GM21423 (cell line): ENCODE results near the gene ADGRD1.

Experiments used
- ATAC-seq: cut with Tn5 transposase; IDR thresholded peaks from one replicate; pipeline ENCODE4 v1.9.1; 2021; ENCODE audit warnings: mild to moderate bottlenecking, moderate library complexity; ENCODE audit not compliant: unreplicated experiment

The ADGRD1 gene

DNA sequence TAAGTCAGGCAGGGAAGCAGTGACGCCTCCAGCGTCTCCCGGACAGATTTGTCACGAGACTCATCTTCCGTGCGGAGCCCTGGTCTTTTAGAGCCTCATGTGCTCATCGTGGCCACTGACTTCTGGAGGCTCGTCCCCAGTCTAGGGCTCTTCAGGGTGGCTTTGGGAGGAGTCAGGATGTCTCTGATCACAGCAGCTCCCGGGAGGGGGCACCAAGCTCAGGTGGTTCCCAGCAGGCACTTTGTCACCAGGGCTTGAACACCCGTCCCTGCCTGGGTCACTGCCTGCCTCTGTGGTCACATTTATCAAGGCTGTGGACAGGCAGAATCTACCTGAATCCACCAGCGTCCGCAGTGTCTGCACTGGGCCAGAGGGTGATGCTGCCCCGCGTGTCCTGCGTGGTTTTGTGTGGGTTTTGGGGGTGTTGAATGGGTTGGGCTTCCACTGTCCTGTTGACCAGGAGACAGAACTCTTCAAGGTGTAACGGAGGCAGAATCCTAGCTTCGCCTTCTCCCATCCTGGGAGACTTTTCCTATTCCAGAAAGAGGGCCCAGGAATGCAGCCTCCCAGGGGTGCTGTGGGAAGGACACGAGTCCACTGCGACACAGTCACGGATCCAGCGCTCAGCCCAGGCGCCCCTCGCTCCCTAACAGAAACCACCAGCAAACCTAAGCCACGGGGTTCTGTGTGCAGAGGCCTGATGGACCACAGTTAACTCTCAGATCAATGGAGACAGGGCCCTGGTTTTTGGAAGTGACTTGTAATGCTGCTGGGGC is 132.3 kb downstream of the ADGRD1 start:
- no peak for ATAC-seq

DNA sequence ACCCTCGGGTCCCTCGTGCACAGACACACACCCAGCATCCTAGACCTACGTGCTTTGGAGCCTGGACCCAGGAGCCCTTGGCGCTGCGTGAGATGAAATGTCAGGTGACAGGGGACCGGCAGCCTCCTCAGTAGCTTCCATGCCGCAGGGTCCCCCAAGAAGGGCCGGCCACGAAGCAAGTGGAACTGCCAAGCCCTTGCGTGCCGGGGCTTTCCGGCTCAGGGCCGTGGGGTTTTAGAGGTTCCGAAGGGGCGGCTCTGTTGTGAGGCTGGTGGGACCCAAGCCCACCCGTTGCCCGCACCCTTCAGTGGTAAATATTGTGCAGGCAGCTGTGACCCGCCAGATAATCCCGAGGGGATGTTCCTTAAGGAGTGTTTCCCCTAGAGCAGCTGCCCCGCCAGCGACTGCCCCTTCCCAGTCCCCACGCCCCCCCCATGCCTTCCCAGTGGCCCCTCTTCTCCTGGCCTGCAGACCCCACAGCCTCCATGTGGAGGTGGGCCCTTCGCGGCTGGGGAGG is 133.7 kb downstream of the ADGRD1 start:
- ATAC-seq, result no peak

DNA sequence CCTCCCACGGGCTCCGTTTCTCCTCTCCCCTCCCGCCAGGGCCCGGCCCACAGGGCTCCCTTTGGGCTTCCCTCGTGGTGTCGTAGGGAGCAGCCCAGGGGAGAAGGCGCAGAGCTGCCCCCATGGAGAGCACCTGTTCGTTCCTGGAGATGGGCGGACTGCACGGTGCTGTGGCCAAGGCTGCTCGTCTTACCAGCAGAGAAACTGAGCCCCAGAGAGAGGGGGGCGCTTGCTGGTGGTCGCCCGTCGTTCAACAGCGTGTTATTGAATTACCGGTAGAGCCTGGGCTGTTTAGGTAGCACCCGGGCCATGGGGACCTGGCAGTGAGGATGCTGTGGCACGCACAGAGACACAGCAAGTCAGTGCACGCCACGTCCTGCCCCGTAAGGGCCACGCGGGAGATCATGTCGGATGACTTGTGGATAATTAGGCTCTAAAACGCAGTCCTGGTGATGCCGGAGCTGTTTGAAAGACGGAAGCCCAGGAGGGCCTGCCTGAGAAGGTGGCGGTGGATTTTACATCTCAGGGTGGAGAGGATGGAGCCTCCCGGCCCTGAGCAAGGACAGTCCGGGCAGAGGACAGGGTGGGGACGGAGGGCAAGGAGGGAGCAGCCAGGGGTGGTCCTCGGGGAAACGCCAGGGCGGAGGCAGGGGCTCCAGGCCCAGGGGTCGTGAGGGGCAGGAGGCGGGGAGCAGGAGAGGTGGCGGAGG is 134.4 kb downstream of the ADGRD1 start:
- ATAC-seq, result no peak

DNA sequence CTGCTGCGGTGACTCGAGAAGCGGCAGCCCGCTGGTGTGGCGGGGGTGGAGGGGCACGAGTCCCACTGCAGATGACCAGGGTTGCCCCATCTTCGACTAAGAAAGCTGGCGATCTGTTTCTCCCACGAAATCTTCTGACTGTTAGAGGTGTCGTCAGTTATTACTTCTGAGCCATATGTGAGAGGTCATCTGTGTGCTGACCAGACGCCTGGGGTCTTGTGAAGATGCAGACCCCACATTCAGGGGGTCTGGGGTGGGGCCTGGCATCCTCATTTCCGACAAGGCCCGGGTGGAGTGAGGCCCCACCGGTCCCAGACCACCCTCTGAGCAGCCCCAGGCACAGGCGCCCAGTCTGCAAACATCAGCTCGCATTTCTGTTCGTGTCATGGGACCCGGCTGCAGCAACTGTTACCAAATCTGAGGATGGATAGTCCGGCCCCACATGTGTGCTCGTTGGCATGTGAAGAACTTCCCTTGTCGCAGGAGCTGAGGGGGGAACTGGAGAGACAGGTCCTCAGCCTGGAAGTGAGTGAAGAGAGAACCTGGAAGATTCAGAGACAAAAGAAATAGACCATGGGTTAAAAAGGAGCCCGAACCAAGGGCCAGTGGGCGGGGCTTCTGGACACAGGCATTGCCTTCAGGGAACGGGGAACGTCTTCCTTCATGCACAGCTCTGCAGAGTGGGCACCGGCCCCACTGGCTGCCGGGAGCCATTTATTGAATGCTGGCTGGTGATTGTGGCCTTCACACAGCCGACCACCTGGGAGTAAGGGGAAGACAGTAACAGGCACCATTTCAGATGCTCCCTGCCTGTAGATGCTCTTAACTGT is 135.2 kb downstream of the ADGRD1 start:
- ATAC-seq, result no peak

DNA sequence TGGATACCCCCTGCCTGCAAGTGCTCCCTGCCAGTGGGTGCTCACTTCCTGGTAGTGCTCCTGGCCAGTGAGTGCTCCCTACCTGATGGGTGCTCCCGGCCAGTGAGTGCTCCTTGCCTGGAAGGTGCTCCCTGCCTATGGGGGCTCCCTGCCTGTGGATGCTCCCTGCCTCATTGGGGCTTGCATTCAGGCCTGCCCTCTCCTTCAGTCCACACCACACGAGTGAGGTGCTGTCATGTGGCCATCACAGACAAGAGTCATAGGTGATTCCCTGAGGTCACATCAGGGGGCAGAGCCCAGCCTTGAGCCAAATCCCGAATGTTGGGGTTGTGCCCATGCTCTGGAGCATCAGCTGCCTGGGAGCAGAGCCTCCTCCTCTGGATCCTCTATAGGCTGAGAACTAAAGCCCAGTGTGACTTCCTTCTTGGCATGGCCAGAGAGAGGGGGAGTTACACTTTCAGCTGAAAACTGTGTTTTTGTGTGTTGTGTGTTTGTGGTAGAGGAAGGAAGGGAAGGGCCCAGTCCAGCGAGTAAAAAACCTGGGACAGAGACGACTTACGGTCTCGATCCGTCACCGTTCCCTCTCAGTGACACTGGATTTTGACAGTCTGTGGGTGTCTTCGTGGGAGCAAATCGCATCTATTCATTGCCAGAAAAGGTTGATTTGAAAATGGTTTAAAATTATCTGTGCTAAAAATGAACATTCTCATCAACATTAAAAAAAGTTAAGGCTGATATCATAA is 136.0 kb downstream of the ADGRD1 start:
- ATAC-seq, result no peak

DNA sequence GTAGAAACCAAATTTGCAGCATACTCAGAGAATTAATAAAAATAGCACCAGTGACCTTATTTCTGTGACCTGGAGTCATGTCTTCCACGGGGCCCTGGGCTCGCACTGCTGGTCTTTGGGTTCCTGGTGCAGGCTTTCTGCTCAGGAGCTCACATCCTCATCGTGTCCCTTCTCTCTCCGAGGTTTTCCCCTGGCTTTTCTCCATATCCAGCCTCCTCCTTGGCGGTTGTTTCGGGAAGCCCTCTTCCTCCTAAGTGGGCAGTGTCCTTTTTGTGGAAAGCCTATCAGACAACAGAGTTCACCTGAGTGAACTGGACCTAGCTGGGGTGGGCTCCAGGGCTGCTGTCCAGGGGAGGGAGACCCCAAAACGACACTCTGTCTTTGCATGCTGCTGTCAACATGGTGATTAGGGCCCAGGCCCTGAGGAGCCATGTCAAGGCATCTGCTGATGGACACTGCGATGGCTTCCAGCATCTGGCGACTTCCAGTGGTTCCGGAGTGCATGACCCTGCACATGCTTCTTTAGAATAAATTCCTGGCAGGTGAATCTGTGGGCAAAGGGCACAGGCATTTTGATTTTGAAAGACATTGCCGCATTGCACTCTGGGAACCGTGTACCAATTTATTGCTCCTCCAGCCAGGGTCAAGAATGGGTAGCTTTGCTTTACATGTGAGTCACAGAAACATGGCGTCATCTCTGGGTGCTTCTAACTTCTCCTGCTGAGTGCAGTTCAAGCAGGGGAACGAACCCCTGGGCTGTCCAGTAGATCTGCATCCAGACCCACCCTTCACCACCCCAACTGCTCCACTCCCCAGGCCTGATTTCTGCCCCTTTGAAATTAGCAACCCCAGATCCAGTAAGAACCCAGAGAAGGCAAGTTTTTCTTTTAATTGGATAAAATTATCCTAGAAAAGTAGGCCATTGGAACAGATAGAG is 136.8 kb downstream of the ADGRD1 start:
- ATAC-seq, result no peak

DNA sequence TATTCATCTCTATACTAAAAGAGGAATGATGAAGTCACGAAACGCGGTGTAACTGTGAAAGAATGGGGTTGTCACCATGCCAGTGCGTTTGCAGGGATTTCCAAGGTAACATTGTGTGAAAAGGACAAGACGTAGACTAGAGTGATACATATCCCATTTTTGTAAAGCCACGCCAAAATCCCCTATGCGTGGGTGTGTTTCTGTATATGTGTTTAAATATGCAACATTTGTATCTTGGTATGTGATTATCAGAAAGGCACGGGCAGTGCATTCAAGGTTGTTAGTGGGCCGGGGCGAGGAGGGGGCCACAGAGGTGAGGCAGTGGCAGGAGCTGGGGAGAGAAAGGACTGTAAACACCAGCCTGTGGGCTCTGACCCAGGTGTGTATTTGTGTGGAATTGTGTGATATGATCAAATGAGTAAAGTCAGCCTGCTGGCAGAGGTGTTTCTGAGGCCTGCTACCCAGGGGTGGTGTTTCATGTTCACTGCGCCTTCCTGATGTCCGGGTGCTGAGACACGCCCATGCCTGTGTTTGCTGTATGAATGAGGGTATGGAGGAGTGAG is 137.8 kb downstream of the ADGRD1 start:
- ATAC-seq, result no peak

DNA sequence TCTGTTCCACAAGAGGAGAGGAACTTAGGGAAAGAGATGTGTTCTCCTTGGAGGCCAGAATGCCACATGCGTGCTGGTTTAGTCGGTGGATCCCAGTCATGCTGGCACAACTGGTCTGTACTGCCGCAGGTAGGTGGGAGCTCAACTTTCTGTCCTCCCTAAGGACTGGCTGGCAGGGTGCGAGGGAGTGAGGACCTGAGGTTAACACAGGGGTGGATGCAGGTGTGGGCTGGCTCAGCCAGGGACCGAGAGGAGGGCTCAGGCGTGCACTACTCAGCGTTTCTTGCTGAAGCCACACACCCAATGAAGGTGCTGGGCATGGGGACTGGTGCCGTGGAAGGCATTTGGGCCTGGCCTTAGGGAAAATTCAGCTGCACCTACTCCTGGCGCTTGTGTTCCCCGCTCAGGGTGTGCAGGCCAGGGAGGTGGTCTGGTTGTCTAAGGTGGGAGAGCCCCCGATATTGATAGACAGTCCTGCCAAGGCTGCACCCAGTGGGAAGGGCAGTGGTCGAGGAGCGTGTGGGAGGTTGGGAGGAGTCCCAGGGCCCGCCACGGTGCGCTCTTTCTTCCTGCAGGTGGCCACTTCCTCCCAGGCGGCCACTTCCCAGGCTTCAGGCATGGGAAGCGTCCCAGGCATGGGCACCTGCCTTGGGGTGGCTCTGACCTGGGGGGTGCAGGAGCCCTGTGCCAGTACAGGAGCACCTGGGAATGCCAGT is 138.4 kb downstream of the ADGRD1 start:
- ATAC-seq, result no peak

DNA sequence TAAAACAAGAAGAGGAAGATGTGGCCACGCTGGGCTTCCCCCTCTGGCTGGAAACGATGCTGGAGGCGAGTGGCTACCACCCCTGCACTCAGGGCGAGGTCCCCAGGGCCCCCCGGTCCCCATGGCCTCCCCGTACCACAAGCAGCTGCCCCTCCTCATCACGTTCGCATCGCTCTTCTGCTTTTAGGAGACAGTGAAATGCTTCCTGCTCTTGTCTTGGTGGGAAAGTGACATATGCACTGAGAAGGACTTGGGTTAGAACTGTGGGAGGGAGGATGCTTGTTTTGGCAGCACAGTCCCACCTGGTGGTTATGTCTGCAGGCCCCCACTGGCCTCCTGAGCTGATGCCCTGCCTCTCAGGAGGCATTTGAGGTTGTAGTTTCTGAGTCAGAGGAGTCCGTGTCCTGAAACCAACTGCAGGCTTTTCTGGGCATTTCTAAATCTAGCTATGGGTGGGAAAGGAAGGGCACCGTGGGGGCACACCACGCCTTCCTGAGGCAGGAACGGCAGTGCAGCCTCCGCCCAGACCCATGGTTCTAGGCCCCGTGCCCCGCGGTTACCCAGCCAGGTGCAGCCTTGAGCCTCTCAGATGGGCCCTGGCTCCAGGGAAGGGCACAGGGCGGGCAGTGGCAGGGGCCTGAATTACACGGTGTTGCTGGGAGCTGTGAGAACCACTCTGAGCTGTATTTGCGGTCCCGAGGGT is 139.3 kb downstream of the ADGRD1 start:
- peak; percentile 69 for ATAC-seq

DNA sequence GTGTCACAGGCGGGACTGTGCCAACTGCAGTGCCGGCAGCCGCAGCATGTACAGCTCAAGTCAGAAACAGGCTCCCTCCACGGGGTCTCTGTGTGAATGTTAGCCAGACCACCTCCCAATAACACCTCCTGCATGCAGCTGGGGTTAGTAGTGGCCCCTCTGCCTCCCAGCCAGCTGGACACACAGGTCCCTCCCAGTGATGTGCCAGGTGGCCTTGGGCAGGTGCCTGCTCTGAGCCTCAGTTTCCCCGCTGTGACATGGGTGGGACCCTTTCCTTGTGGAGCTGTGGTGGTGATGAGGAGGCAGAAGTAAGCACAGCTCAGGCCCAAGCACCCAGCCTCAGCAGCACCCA is 139.9 kb downstream of the ADGRD1 start:
- ATAC-seq, result no peak

DNA sequence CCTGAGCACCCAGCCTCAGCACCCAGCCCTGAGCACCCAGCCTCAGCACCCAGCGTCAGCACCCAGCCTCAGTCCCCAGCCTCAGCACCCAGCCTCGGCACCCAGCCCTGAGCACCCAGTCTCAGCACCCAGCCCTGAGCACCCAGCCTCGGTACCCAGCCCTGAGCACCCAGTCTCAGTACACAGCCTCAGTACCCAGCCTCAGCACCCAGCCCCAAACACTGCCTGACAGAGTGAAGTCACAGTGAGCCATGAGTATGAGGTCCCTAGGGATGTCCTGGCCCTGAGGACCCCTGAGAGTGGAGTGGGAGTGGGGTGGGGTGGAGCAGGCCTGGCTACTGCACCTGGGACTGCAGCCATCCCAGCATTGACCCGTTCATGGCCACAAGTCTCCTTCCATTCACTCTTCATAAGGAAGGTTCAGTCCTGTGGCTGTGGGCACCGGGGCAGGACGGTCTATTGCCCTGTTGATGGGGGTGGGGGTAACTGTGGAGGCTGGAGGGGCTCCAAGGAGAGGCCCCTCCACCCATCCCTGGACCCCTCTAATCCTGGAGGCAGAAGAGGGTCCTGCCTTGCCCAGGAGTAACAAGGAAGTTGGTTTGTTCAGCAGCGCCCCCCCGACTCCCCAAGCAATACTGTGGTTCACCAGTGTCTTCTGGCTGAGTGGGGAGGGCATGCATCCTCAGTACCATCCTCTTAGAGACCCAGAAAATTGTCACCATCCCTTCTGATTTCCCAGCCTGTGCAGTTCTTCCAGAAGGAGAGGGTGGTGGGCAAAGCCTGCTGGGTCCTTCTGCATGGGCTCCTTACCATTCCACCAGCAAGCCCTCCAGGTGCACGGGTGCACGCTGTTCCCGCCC is 140.5 kb downstream of the ADGRD1 start:
- ATAC-seq, result no peak

DNA sequence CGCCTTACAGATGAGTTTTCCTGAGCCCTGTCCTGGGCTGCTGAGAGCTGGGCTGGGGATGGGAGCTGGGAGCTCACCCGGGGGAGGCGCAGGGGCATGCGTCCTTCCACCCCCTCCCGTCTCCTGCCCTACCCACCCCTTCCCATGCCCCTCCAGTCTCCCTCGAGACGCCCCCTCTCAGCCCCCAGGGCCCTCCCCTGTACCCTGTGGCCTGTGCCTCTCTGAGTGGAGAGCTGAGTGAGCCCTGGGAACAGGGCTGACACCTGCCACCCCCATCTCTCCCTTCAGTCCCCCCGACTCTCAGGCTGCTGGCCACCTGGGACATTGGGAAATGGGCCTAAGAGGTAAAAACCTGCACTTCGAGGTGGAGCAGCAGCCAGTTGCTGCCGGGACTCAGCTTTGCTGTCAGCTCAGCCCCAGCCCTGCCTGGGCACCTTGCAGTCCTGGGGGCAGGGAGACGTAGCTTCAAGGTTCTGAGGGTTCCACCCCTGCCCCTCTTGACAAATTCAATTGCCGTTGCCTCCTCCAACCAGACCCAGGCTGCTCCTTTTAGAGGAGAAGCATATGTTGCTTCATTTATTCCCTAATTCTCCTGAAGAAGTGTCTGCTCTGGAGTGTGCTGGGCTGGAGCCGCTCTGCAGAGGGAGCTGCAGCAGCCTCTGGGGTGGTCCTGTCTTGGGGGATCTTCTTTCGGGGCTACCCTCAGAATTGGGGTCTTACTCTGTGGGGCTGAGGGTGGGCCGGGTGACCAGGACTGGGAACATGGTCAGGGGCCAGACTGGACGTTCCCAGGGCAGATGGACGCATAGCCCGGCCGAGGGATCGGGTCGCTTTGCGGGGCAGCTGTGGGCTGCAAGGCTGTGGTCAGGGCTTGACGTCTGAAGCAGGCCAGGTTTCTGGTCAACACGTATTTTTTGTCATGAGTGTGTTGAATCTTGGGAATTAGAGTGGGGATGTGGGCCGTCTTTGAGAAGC is 141.4 kb downstream of the ADGRD1 start:
- ATAC-seq, result no peak

DNA sequence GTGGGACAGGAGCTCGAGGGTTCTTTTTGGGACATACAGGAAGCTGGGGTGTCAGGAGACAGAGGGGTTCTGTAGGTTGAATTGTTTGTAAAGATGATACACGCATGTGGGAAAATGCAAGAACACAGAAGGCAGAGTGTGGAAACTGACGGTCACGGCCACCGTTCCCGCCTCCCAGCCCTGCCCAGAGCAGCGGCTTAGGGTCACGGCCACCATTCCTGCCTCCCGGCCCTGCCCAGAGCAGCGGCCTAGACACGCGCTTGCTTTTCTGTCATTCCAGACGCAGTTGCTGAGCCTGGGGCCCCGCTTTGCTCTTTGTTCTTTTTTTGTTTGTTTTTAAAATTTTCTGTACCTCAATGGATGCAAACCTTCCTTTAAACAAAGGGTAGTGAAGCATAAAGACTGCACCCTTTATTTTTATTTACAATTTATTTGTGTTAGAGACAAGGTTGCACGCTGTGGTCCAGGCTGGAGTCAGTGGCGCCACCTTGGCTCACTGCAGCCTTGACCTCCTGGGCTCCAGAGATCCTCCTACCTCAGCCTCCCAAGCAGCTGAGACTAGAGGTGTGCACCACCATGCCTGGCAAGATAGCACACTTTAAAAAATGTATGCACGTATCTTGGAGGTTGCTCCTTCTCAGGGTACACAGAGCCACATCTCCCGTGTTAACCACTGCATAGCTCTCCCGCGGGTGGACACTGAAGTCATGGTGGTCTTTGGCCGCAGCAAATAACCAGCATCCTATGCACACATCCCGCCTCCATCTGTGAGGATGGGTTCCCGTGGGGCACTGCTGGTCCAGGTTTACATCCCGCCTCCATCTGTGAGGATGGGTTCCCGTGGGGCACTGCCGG is 142.3 kb downstream of the ADGRD1 start:
- no peak for ATAC-seq

DNA sequence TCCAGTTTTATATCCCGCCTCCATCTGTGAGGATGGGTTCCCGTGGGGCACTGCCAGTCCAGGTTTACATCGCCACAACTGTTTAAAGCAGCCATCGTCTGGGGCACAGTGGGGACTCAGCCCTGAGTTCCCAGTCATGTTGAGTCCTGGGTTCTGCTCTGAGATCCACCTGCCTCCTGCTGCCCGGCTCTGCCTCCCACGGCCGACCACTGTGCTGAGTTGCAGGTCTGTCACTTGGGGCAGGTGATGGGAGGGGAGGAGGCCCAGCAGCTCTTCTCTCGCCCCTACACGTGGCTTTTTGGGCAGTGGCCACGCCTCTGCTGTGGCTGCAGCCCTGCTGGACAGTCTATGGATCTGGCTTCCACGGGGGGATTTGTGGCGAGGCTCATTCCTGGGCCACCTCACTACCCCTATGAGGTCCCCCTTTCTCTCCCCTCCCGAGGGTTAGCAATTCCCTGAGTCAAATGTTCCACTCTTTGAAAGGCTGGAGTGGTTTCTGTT is 143.0 kb downstream of the ADGRD1 start:
- ATAC-seq, result no peak
